Hepatocyte (in vitro differentiated cells): Measurements from ENCODE around the gene RMC1. TPM values are rescaled to one million over a fixed set of nuclear protein-coding genes. Genes with fewer than 3 reads are reported as not detected.

ENCODE experiments used
- DNase-seq: peaks from one replicate; pipeline ENCODE4 v3.0.0-alpha.2; 2016; ENCODE audit warnings: low spot score
- H2AFZ ChIP-seq: fragments of 200-600 bp; sonication (generic); 2 replicates; pipeline ENCODE4 v1.6.0; 2016; ENCODE audit warnings: antibody characterized with exemption, mild to moderate bottlenecking
- H3K27ac ChIP-seq: fragments of 200-600 bp; sonication (generic); 2 replicates; pipeline ENCODE4 v1.5.1; 2016; ENCODE audit warnings: mild to moderate bottlenecking
- H3K27me3 ChIP-seq: fragments of 200-600 bp; sonication (generic); 2 replicates; pipeline ENCODE4 v1.6.1; 2016
- H3K36me3 ChIP-seq: fragments of 200-600 bp; sonication (generic); replicated peaks from 2 replicates; pipeline ENCODE4 v1.5.1; 2016; ENCODE audit warnings: low read depth; ENCODE audit not compliant: insufficient read depth
- H3K4me1 ChIP-seq: fragments of 200-600 bp; sonication (generic); 2 replicates; pipeline ENCODE4 v1.5.1; 2016; ENCODE audit warnings: mild to moderate bottlenecking, moderate library complexity; ENCODE audit not compliant: insufficient read depth
- H3K4me2 ChIP-seq: fragments of 200-600 bp; sonication (generic); 2 replicates; pipeline ENCODE4 v1.6.0; 2016
- H3K4me3 ChIP-seq: fragments of 200-600 bp; sonication (generic); 2 replicates; pipeline ENCODE4 v1.5.1; 2016; ENCODE audit warnings: mild to moderate bottlenecking
- H3K79me2 ChIP-seq: fragments of 200-600 bp; sonication (generic); 2 replicates; pipeline ENCODE4 v1.6.0; 2017; ENCODE audit warnings: mild to moderate bottlenecking
- H3K9me2 ChIP-seq: fragments of 200-600 bp; sonication (generic); replicated peaks from 2 replicates; pipeline ENCODE4 v1.6.0; 2017; ENCODE audit warnings: mild to moderate bottlenecking; ENCODE audit not compliant: insufficient read depth
- H3K9me3 ChIP-seq: fragments of 200-600 bp; sonication (generic); 2 replicates; pipeline ENCODE4 v1.5.1; 2016; ENCODE audit warnings: low read depth, mild to moderate bottlenecking
- H4K20me1 ChIP-seq: fragments of 200-600 bp; sonication (generic); 2 replicates; pipeline ENCODE4 v1.6.0; 2016; ENCODE audit warnings: mild to moderate bottlenecking; ENCODE audit not compliant: insufficient read depth, poor library complexity, severe bottlenecking
- EZH2 ChIP-seq: fragments of 200-600 bp; sonication (generic); IDR thresholded peaks from 2 replicates; pipeline ENCODE4 v1.6.1; 2016; ENCODE audit warnings: antibody characterized with exemption, mild to moderate bottlenecking, borderline replicate concordance
- EZH2phosphoT487 ChIP-seq: fragments of 200-600 bp; sonication (generic); IDR thresholded peaks from one replicate; pipeline ENCODE4 v1.6.1; 2018; ENCODE audit warnings: antibody characterized with exemption, mild to moderate bottlenecking, low read depth, moderate library complexity; ENCODE audit not compliant: unreplicated experiment, severe bottlenecking
- WGBS: methylation state at CpG from one replicate; pipeline ENCODE4 v1.1.6; 2016; ENCODE audit warnings: low lambda C conversion rate; ENCODE audit errors: missing lambda C conversion rate; 5-methylcytosine and 5-hydroxymethylcytosine counted together
- polyA plus RNA-seq: library from polyadenylated mRNA; unstranded; fragments of >200 nt; fragmentation: Nextera tagmentation; extraction: Ambion mirVana; gene quantifications from 2 replicates; pipeline ENCODE4 v1.2.1, GENCODE V29; 2016
- total RNA-seq: library from RNA; depleted of rRNA; stranded (reverse); fragments of >200 nt; gene quantifications from 2 replicates; pipeline ENCODE4 v1.2.3, GENCODE V29; 2014
- TF ChIP-seq, protein P1 (sequence below): fragments of 200-600 bp; sonication (generic); IDR thresholded peaks from 2 replicates; pipeline ENCODE4 v1.5.1; 2016; ENCODE audit warnings: antibody characterized with exemption, mild to moderate bottlenecking; ENCODE audit not compliant: poor library complexity

The RMC1 gene
- total and polyA plus RNA-seq, 2 experiments from 2014 or later, result 26.6 to 37.1 TPM

DNA sequence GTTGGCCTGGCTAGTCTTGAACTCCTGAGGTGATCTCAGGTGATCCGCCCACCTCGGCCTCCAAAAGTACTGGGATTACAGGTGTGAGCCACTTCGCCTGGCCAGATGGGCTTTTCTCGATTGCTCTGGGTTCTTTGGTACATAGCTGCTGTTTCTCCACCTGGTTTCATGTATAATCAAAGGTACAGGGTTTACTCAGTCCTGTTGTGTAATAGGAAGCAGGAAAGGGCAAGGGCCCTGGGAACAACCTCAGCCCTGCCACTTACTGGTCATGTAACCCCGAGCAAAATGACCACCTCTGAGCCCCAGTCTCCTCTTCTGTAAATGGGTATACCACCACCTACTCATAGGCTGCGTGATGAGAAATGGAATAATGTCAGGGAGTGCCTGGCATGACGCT, 34.0 kb downstream of the RMC1 start:
- no peaks in the 10 kb centered on the region for H3K9me3 ChIP-seq
- no peak overlapping the region for H2AFZ ChIP-seq
- H3K4me2 ChIP-seq, result no peak overlapping the region
- no peak overlapping the region for H3K4me3 ChIP-seq
- H3K79me2 ChIP-seq, result no peaks in the 10 kb centered on the region
- no peaks in the 10 kb centered on the region for H3K9me2 ChIP-seq
- H3K27me3 ChIP-seq, result no peaks in the 10 kb centered on the region
- TF ChIP-seq EZH2 (no peak), EZH2phosphoT487 (no peak)
- TF ChIP-seq, protein P1, sequence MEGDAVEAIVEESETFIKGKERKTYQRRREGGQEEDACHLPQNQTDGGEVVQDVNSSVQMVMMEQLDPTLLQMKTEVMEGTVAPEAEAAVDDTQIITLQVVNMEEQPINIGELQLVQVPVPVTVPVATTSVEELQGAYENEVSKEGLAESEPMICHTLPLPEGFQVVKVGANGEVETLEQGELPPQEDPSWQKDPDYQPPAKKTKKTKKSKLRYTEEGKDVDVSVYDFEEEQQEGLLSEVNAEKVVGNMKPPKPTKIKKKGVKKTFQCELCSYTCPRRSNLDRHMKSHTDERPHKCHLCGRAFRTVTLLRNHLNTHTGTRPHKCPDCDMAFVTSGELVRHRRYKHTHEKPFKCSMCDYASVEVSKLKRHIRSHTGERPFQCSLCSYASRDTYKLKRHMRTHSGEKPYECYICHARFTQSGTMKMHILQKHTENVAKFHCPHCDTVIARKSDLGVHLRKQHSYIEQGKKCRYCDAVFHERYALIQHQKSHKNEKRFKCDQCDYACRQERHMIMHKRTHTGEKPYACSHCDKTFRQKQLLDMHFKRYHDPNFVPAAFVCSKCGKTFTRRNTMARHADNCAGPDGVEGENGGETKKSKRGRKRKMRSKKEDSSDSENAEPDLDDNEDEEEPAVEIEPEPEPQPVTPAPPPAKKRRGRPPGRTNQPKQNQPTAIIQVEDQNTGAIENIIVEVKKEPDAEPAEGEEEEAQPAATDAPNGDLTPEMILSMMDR, result no peak
- no peaks in the 10 kb centered on the region for H4K20me1 ChIP-seq
- H3K36me3 ChIP-seq, result peaks cover 6% of the 10 kb centered on the region
- DNase-seq, result no peak
- no peak overlapping the region for H3K27ac ChIP-seq
- 93% methylated on average over 7 of the region's 7 CpGs for WGBS
- H3K4me1 ChIP-seq, result peaks cover 21% of the 10 kb centered on the region

DNA sequence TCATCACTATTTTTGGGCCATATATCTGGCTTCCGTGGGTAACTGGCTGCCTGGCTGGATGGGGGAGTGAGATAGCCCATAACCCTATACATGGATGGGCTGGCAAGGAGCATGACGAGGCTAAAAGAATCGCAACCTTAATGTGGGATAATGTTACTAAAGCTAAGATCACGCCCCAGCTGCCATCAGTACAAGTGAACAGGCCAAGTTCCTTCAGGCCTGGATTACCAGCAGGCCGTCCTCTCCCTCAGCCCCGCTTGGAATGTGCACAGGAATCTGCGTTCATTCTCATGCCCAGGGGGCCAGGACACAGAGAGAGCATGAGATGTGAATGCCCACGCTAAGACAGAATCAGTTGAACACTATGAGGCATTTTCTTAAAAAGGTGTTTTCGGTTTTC, 34.7 kb downstream of the RMC1 start:
- H3K79me2 ChIP-seq, result no peaks in the 10 kb centered on the region
- peaks cover 21% of the 10 kb centered on the region for H3K4me1 ChIP-seq
- H4K20me1 ChIP-seq, result no peaks in the 10 kb centered on the region
- TF ChIP-seq EZH2 (no peak), EZH2phosphoT487 (no peak)
- TF ChIP-seq, protein P1, result no peak
- H3K9me2 ChIP-seq, result no peaks in the 10 kb centered on the region
- H3K4me3 ChIP-seq, result no peak overlapping the region
- peak overlapping the region; percentile 37 for H3K27ac ChIP-seq
- H3K4me2 ChIP-seq, result no peak overlapping the region
- no peak for DNase-seq
- H3K9me3 ChIP-seq, result no peaks in the 10 kb centered on the region
- H3K36me3 ChIP-seq, result peaks cover 6% of the 10 kb centered on the region
- no peak overlapping the region for H2AFZ ChIP-seq
- WGBS, result 83% methylated on average over 9 of the region's 9 CpGs
- H3K27me3 ChIP-seq, result no peaks in the 10 kb centered on the region

DNA sequence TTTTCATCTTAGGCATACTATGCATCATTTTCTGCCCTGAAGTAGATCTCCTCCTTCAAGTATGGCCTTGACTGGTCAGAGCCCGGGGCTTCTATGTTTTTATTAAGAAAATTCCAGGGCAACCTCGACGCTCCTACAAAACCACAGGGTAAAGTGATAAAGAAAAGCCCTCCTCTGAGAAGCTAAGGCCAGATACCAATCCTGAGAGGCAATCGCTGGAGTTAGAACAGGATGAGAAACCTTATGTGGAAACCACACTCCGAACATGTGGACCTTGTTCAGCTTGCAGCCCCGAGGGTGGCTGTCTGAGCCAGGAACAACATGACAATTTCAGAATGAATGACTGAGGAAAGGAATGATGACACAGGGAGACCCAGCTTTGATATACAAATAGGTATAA, 35.6 kb downstream of the RMC1 start:
- H3K4me1 ChIP-seq, result peaks cover 21% of the 10 kb centered on the region
- no peaks in the 10 kb centered on the region for H3K9me2 ChIP-seq
- no peaks in the 10 kb centered on the region for H3K9me3 ChIP-seq
- no peak overlapping the region for H3K4me2 ChIP-seq
- no peak overlapping the region for H3K4me3 ChIP-seq
- no peaks in the 10 kb centered on the region for H4K20me1 ChIP-seq
- TF ChIP-seq, protein P1, result no peak
- TF ChIP-seq EZH2phosphoT487 (no peak), EZH2 (no peak)
- H3K36me3 ChIP-seq, result peaks cover 6% of the 10 kb centered on the region
- peak overlapping the region; percentile 37 for H3K27ac ChIP-seq
- no peaks in the 10 kb centered on the region for H3K27me3 ChIP-seq
- H3K79me2 ChIP-seq, result no peaks in the 10 kb centered on the region
- DNase-seq, result no peak
- WGBS, result 61% methylated on average over 6 of the region's 6 CpGs
- no peak overlapping the region for H2AFZ ChIP-seq

DNA sequence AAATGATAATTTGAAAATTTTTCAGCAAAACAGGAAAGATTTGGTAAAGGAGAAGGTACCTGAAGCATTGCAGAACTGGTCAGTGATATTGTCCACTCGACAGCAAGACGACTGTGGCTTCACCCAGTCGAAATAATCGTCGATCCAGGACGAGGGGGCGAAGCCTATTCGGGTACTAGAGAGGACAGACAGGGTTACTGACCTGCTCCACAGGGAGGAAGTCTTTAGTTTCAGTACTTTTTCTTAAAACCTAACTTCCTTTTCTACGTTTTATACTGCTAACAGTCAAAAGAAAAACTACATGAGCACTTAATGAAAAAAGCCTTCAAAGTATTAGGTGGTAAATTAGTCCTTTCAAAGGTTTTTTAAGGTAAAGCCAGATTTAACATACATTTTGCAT, 36.0 kb downstream of the RMC1 start:
- Histone ChIP-seq H3K4me1 (peaks cover 21% of the 10 kb centered on the region), H3K4me3 (no peak overlapping the region), H3K9me3 (no peaks in the 10 kb centered on the region), H2AFZ (no peak overlapping the region), H4K20me1 (no peaks in the 10 kb centered on the region), H3K27ac (peak overlapping the region; percentile 22), H3K4me2 (no peak overlapping the region), H3K27me3 (no peaks in the 10 kb centered on the region), H3K79me2 (no peaks in the 10 kb centered on the region), H3K9me2 (no peaks in the 10 kb centered on the region), H3K36me3 (peaks cover 6% of the 10 kb centered on the region)
- 95% methylated on average over 9 of the region's 9 CpGs for WGBS
- no peak for DNase-seq
- TF ChIP-seq EZH2phosphoT487 (no peak), EZH2 (no peak)
- TF ChIP-seq, protein P1, result no peak
